Measurements from ENCODE around the gene COP1. TPM values are rescaled to one million over a fixed set of nuclear protein-coding genes. Genes with fewer than 3 reads are reported as not detected.

COP1 gene
- total RNA-seq, result 10 to 100 TPM; 81.1 to 82.6 (median 81.5) TPM

DNA sequence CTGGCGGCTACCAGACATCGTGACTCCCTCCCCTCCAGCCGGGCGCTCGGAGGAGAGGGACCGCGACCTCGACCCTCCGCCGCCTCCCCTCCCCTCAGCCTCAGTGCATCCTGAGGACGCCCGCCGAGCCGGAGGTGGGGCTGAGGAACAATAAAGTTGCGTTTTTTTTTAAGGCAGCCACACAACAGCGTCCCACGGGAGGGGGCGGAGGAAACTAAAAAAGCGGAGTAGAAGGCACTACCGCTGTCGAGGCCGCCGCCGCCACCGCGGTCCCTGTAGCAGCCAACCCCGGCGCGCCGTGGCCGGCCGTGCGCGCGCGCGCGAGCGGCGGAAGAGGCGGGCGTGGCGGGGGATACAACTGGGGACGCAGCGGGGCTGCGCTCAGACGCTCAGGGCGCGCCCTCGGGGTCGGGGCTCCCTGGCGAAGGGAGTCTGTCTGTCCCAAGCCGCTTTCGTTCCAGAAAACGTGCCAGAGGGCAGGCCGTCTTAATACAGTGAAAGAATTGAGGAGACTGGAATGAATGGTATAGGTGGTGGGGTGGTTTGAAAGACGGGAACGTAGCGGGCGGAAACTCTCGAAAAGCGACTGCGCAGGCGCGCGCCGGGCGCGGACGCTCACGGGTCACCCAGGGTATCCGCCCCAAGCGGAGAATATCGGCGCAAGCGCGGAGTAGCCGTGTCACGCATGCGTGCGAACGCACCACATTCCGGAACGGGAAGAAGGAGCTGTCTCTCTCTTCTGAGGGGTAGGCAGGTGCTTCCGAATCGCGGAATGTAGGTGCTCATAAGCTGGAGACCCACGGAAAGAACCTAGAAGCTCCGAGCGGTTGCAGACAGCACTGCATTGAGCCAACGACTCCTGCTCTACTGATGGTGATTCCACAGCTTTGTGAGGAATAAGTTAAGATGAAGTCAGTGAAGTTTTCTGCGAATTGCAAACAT lies at the start of gene COP1:
COP1 (minus strand) TSS at position 326 of the 942 bp plus-strand sequence; CDS start at position 18, 308 bp downstream.
- TF ChIP-seq, protein P1, sequence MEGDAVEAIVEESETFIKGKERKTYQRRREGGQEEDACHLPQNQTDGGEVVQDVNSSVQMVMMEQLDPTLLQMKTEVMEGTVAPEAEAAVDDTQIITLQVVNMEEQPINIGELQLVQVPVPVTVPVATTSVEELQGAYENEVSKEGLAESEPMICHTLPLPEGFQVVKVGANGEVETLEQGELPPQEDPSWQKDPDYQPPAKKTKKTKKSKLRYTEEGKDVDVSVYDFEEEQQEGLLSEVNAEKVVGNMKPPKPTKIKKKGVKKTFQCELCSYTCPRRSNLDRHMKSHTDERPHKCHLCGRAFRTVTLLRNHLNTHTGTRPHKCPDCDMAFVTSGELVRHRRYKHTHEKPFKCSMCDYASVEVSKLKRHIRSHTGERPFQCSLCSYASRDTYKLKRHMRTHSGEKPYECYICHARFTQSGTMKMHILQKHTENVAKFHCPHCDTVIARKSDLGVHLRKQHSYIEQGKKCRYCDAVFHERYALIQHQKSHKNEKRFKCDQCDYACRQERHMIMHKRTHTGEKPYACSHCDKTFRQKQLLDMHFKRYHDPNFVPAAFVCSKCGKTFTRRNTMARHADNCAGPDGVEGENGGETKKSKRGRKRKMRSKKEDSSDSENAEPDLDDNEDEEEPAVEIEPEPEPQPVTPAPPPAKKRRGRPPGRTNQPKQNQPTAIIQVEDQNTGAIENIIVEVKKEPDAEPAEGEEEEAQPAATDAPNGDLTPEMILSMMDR (IDR thresholded peaks at IDR 0.05; ENCODE audit: low read depth), result no peak

DNA sequence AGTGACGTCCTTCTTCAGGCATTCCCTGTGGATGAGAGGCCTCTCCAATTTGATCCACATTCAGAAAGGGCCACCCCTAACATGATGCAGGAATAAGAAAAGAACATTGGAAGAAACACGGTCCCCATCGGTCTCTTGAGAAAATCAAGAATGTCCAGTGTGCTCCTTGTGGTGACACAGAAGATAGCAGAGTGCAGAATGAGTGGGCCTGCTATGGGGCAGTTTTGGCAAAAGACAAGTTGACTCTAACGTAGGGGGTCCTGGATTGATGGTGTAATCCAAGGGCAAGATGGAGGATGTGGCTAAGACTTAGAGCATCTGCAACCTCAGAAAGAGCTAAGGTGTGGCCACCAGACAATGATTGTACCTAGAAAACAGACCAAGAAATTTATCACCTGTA lies 45.1 kb upstream of the COP1 start:
- TF ChIP-seq, protein P1 (IDR thresholded peaks at IDR 0.05; ENCODE audit: low read depth), result no peak

DNA sequence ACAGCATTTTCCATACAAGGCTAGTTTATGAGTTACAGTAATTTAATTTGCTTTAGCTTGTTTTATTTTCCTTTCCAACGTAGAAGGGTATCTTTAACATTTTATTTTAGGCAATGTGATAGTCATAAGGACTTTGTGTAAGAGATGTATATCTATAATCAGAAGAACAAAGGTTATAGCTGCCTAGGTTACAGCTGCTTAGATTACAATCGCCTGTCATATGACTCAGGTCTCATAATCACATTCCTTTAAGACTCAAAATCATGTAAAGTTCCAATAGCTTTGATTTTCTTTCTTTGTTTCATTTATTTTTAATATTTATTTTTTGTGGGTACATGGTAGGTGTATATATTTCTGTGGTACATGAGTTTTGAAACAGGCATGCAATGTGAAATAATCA lies 37.8 kb upstream of the COP1 start:
- TF ChIP-seq, protein P1 (IDR thresholded peaks at IDR 0.05; ENCODE audit: low read depth), result no peak

DNA sequence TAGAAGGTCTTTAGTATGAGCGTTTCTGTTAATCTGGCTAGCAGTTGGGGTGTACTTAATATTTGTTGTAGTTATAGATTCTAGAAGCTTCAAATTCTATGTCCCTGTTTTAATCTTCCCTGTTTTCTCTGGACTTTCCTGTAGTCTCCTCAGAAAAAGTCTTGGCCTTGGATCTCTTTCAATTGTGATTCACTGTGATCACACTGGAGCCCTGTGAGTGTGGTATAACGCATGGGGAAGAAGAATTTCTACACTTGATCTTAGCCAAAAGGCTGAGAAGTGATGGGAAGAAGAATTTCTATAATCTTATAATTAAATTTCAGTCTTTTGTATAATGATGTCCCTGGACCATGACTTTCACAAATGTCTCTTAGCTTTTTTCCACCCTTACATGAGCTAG lies 36.7 kb upstream of the COP1 start:
- TF ChIP-seq, protein P1 (IDR thresholded peaks at IDR 0.05; ENCODE audit: low read depth), result no peak

DNA sequence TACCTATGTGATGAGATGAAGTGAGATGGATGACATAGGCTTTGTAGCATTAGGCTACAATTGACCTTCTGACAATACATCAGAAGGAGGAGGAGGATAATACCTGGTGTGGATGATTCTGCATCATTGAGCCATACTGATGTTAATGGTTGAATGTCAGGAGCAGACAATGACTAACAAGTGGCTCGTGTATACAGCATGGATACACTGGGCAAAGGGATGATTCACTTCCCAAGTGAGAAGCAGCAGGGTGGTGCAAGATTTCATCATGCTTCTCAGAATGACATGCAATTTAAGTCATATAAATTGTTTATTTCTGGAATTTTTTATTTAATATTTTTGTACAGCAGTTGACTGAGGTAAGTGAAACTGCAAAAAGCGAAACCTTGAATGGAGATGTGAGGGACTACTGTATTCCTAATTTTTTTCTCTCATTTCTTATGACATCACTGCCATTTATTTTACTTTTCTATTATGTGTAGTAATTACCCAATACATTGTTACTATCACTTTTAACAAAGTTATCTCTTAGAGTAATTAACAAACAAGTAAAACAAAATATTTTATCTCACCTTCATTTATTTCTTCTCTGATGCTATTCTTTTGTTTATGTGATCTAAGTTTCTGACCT lies 34.4 kb upstream of the COP1 start:
- TF ChIP-seq, protein P1 (IDR thresholded peaks at IDR 0.05; ENCODE audit: low read depth), result no peak

DNA sequence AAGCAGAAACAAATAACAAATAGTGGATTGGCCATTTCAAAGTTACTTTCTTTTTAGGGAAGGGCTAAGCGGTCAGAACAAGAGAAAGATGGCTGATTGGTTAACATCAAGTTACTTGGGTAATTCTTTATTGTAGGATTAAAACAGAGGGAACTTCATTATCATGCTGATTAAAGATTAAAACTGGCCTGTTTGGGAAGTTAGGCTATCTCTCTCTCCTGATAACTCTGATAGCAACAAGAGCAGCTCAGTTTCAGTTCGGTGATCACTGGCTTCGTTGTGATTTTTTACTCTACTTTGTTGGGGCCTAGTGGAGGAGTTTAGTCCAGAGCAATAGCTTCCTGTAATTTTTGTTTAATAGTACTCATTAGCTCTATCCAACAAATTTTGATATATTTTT lies 20.5 kb upstream of the COP1 start:
- TF ChIP-seq, protein P1 (IDR thresholded peaks at IDR 0.05; ENCODE audit: low read depth), result no peak

DNA sequence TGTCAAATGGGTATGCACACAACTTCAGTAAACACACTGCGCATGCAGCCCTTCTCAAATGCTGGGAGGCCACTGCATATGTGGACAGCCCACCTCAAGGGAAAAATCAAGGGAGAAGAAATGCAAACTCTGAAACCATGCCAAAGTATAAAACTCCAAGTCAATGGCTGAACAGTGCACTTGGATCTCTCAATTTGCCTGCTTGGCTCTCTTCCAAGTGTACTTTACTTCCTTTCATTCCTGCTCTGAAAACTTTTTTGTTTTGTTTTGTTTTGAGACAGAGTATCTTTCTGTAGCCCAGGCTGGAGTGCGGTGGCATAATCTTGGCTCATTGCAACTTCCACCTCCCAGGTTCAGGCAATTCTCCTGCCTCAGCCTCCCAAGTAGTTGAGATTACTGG lies 18.8 kb upstream of the COP1 start:
- TF ChIP-seq, protein P1 (IDR thresholded peaks at IDR 0.05; ENCODE audit: low read depth), result no peak

Data from subcutaneous adipose tissue (tissue), 4 donors.